Measurements from ENCODE around the gene USP24. TPM values are rescaled to one million over a fixed set of nuclear protein-coding genes. Genes with fewer than 3 reads are reported as not detected.

Gene USP24
- total and polyA plus RNA-seq, 10 of the 15 experiments (the other 5 are each of a cell fraction or from before 2014, with no cell fraction given): 4.6 to 36.5 (median 25.3) TPM

- TF ChIP-seq KAT2A (conservative IDR thresholded peaks at IDR 0.05; ENCODE audit: control insufficient read depth, low read depth, low read length): no peak
- no peak for TF ChIP-seq POLR2AphosphoS2 (IDR thresholded peaks at IDR 0.05; ENCODE audit: low read depth, low read length)
- peak; percentile 26; the same call in 1 of the 2 replicates for TF ChIP-seq E2F4 (IDR thresholded peaks at IDR 0.05; ENCODE audit: low read depth, low read length)
- no peak for TF ChIP-seq SMAD1 (IDR thresholded peaks at IDR 0.05; ENCODE audit: low read depth, partially characterized antibody)
- TF ChIP-seq BRCA1 (IDR thresholded peaks at IDR 0.05; ENCODE audit: low read depth, low read length): no peak
- TF ChIP-seq HSF1 (IDR thresholded peaks at IDR 0.05; ENCODE audit: low read depth, low read length): no peak
- peak; percentile 72 for TF ChIP-seq IKZF1 (conservative IDR thresholded peaks at IDR 0.05)
- no peak for TF ChIP-seq SKIL (IDR thresholded peaks at IDR 0.05; ENCODE audit: low read depth, poor library complexity, severe bottlenecking)
- TF ChIP-seq IRF3 (IDR thresholded peaks at IDR 0.05): no peak
- TF ChIP-seq USF1 (IDR thresholded peaks at IDR 0.05; ENCODE audit: borderline replicate concordance, extremely low read length, insufficient read depth, low read depth, low read length): no peak
- no peak for TF ChIP-seq RBBP5 (conservative IDR thresholded peaks at IDR 0.05)
- TF ChIP-seq POLR2AphosphoS5 (IDR thresholded peaks at IDR 0.05; ENCODE audit: low read length): peak; percentile 64
- no peak for TF ChIP-seq EZH2 (IDR thresholded peaks at IDR 0.05; ENCODE audit: borderline replicate concordance, control insufficient read depth, low read depth, low read length)
- TF ChIP-seq MLLT1 (IDR thresholded peaks at IDR 0.05): no peak
- TF ChIP-seq POLR2A (IDR thresholded peaks at IDR 0.05; ENCODE audit: low read depth, low read length): peak; percentile 95
- TF ChIP-seq IRF5 (IDR thresholded peaks at IDR 0.05; ENCODE audit: borderline replicate concordance): no peak
- TF ChIP-seq MAX (IDR thresholded peaks at IDR 0.05; ENCODE audit: low read depth, low read length): peak; percentile 36
- TF ChIP-seq STAT1 (conservative IDR thresholded peaks at IDR 0.05): 0 out of 2 replicates have a peak, but pooled peaks have one; percentile 54
- TF ChIP-seq JUND (IDR thresholded peaks at IDR 0.05; ENCODE audit: low read depth, low read length): no peak
Measured at GRCh38 chr1:55215194-55216021, at the start of gene USP24 (continued).

Data from GM12878 (cell line).